Measurements from ENCODE around the gene PDE6B.
"Not testable (repeated sequence)": the region's sequence is repeated elsewhere in the genome, so short reads cannot be mapped to it uniquely, and the experiment has no call there.

The PDE6B gene

DNA sequence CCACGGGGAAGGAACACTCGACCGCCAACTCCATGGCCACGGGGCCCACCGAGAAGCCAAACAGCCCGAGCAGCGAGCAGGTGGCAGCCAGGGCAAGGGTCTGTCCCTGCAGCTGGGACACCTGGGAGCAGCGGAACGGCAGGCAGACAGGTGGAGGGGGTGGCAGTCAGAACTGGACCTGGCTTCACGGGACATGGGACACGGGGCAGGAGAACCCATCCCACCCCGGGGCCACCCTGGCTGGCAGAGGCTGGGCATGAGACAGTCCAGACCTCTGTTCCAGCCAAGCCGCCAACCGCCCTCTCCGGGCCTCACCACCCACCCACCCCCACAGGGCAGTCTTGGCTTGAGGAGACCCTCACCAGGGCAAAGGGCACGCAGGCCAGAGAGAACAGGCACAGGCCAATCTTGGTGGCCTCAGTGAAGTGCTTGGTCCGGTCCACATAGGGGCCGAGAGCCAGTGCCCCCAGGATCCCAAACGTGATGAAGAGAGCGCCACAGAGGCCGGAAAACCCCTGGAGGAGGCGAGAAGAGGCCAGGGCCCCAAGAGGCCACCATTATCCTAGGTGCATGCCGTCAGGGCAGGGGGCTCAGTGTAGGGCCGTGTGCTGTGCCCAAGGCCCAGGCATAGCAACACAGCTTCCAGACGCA is 58.0 kb downstream of the PDE6B start:
- DNase-seq (ENCODE audit: low spot score) = no peak

DNA sequence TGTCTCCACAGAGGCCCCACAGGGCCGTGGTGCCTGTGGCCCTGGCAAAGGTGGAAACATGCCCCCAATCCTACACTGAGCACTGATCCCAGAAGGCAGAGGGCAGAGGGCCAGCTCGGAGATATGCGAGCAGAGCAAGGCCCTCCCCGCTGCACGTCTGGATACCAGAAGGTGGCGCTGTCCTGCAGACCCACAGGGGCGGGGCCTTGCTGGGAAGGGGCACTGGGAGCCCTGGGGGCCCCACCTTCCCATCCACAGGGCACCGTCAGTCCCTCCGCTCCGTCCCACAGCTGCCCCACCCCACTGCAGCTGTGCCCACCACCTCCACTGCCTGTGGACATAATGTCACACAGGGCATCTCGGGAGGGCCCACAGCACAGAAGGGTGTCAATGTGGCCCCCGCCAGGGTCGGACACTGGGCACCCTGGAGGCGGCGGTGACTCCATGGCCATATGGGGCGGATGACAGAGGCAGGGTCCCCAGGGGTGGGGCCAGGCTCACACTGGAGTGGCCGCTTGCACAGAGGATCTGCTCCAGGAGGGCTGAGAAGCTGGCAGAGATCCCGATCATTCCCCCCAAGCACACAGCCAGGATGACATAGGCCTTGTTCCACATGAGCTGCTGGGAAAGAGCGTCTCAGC is 58.7 kb downstream of the PDE6B start:
- peak; percentile 28 for DNase-seq (ENCODE audit: low spot score)

DNA sequence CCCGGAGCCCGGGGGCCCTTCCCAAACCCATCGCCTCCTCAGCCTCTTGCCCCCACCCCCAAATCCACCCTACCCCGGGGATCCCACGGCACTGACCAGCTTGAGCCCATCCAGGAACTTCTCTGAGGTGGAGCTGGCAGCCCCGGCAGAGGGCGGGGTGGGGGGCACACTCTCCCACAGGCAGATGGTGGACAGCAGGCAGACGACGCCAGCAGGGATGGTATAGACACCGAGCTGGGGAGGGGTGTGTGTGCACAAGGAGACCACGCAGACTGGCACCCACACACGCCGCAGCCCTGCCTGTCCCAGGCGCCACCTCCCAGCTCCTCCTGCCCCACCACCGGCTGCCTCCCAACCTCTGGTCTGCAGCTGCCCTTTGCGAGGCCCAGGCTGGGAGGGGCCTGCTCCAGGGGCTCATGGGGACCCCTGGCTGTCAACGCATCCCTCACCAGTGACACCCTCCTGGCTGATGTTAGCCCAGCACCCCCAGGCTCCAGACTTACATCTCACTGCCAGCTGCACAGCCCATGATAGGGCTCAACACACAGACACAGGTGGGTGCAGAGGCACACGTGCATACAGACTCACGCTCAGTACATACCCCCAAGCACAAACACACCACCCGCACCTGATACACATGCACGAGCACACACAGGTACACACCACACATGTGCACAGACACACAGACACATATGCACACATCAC is 59.4 kb downstream of the PDE6B start:
- DNase-seq (ENCODE audit: low spot score) = no peak

DNA sequence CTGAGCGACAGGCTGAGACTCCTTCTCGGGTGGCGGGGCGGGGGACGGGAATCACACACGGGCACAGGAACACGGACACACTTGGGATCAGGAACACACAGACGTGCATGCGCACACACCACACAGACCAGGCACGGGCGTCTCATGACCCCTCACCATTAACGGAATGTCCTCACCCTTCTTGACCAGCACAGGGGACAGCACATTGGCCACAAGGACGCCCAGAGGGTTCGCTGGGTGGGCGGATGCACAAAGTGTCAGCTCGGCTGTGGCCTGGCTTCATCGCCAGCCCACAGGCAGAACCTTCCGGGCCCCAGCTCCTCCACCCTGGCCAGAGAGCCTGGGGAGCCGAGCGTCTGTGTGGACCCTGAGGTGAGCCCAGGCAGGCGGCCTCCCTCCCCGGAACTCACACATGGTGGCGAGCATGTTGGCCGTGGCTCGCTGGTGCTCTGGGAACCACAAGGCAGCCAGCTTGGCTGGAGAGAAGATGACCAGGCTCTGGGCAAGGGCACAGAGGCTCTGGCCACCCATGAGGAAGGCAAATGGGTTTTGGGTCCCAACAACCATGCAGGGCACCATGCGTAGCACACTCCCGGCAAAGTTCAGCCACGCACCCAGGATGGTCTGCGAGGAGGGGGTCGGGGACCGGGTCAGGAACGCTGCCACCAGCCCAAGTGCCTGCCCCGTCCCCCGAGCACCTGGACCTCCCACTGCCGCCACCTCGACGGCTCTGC is 60.5 kb downstream of the PDE6B start:
- no peak for DNase-seq (ENCODE audit: low spot score)

DNA sequence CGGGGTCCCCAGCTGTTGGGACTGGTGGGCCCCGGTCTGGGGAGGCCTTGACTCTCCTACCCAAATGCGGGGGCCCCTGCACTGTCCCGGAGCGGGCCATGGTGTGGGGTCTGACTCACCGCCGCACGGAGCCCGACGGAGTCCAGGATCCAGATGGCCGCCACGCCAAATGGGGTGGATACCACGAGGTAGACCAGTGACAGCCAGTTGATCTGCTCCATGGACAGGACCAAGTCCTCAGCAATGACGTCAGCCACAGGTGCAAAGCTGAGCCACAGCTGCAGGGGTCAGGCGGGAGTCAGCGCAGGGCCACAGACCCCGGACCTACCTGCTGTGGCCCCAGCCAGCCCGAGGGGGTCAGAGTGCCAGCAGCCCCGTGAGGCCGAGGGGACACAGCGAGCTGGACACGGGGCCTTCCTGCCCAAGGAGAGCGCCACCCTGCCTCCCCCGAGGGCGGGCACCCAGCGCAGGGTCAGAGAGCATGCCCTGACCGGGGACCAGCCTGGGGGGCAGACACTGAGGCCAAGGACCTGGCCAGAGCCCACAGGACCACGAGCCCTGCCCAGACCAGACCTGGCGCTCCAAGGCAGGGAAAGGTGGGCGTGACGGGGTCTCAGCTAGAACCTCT is 61.2 kb downstream of the PDE6B start:
- DNase-seq (ENCODE audit: low spot score) = no peak

DNA sequence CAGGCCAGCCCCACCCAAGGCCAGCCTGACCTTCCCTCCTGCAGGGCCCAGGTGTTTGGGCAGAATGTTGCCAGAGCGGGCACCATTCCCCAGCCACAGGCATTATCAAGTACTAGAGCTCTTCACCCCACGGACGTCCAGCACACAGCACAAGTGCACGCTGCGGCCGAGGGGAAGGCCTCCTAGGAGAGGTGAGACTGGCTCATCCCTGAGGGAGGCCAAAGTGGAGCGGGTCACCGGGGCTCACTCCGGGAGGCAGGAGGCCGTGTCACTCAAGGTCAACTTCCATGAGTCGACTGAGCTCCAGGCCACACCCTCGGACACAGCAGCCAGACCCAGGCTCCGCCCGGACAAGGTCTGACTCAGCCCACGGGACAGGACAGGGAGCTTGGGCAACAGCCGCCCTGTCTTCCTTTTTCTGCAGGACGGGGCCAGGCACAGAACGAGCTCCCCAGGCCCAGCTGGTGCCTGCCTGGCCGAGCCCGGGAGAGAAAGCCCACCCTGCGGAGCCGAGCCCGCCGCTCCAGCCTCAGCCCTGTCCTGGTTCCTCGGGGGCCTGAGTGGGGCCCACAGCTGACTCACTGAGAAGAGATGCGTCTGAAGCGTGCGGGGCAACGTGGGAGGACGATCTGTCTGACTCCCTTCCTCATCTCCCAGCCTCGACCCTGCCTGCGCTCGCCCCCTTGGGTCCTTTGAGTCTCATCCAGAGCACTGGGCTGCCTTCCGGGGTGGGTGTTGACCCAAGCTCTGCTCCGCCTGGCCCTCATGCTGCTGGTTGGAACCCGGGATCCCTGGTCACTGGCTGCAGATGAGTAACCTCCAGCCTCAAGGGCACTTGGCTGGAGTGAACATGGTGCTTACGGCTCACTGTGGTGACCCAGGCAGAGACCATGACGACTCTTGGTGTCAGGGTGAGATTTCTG is 61.9 kb downstream of the PDE6B start:
- no peak for DNase-seq (ENCODE audit: low spot score)

DNA sequence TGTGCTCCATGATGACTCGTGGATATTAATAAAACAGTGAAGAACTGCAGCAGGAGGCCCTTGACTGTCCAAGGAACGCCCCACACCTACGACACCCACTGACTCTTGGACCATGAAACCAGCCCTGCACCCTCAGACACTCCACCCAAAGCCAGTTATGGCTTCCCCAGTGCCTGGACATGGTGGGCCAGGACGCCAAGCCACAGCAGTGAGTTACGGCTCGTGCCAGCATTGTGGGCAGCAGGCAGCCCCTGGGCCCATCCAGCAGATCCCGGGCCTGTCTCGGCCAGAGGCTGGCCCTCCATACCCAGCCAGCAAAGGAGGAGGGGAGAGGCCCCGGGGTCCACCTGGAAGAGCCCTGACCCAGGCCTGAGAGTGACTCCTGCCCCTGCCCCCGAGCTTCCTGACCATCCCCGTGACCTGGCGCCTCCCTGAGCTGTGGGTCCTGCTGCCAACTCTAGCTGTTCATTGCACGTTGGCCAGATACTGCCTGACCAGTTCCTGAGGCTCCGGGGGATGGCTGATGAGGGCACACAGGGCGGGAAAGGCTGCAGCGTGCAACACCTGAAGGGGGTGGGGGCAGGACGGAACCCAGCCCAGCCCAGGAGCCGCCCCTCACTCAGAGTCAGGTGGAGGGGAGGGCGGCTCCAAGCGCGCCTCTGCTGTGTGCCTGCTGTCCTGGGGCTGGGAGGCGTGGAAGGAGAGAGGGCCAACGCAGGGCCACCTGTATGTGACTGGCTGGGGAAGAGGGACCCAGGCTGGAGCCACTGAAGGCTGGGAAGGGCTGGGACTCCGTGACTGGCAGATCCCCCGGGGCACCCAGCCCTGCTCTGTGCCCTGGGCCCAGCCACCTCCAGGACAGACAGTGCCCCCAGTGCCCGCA is 62.8 kb downstream of the PDE6B start:
- no peak for DNase-seq (ENCODE audit: low spot score)

DNA sequence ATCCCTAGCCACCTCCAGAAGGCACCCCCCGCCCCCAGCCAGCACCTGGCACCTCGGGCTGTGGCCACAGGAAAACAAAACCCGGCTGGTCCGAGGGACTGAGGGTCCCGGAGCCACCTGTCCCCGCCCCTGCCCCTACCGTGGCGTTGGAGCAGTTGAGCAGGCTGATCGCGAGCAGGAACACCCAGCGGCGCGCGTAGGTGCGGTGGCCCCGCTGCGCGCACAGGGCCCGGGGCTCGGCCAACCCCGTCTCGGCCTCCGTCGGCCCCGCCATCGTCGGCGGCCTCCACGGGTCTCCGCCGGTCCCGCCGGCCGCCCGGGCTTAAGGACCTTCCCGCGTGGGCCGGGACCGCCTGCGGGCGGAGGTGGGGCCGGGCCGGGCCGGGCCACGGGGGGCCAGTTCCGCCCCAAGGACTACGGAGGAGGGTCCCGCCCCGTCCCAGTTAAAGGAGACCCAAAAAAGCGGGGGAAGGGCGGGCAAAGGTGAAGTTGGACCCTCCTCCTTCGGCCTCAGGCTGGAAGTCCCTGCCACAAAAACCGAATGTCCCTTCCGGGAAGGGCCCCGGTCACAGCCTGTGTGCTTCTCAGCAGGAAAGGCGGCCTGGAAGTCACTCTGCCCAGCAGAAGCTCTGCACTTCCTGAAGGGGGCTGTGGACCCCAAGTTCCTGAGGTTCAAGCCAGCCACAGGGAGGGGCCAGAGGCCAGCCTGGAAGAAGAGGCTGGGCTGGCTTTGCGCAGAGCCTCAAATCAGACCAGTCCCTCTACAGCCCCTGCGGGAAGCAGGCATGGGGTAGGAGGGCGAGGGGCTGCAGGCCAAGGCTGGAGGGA is 63.7 kb downstream of the PDE6B start, which contains the start of gene SLC49A3:
TSS of gene SLC49A3 (minus strand) at position 298 of the 828 bp plus-strand sequence. CDS start at position 274, 24 bp downstream.
- no peak for DNase-seq (ENCODE audit: low spot score)

DNA sequence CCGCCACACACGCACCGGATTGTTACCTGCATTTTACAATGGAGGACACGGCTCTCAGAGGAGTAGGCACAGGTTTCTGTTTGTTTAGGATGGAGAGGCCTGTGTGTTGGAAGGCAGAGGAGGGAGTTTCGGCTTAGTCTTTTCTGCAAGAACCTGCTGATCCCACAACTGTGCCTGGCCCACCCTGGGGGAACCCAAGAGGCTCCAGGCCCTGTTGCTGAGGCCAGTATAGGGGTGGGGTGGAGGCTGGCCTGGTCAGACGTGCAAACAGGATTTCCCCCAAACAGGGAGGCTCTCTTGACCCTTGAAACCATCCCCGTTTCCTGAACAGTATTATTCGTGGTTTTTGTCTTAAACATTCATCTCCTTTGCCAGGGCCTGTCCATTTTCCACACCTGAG is 64.3 kb downstream of the PDE6B start:
- DNase-seq (ENCODE audit: low spot score) = no peak

DNA sequence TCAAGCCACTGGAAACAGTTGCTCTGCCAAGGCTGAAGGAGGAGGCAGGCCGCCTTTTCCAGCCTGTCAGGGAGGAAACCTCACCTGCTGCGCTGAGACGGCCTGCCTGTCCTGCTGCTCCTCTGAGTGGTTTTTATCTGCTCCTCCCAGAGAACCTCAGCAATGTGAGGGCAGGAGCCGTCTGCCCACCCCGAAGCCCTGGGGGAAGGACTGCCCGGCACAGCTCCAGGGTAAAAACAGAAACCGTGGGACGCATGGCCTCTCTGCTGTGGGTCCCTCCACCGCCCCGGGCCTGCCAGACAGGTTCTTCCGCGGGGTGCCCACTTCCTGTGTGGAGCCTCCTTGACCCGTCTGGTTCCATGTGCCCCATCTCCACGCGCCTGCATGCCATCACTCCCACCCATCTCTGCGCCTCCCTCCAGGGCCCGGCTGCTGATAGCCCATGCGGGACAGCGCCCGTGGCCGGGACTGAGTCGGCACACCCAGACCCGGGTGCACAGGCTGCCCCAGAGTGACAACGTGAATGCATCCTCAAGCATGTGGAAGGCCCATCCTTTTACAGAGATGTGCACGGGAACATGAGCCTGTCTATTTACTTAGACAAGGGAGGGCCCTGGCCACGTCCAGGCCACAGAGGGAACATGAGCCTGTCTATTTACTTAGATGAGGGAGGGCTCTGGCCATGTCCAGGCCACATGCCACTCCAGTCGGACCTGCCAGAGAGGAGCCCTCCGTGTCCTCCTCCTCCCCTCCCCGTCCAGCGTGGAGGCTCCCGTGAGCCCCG is 67.6 kb downstream of the PDE6B start:
- no peak for DNase-seq (ENCODE audit: low spot score)

DNA sequence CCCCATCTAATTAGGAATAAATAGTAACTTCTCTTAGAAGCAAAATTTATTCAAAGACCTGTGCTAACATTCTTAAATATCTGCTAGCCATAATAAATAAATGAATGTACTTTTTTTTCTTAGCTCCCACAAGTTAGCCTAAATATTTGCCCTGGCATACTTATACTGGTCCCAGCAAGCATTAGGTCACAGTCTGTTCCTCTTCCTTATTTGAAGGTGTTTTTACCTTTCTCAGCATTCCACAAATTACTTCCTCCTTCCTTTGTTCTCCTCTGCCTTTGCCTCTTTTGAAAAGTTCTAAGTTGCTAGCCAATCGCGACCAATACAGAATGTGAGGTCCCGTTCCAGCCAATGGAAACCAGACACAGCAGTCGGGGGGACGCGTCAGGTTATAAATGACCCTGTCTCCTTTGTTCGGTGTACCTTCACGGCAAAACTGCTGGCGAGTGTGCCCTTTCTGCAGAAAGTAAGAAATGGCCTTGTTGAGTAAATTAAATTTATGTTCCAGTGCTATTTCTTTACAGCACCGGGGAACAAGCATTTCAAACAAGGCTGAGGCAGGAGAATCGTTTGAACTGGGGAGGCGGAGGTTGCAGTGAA is 69.1 kb downstream of the PDE6B start:
- DNase-seq (ENCODE audit: low spot score) = not testable (repeated sequence)

DNA sequence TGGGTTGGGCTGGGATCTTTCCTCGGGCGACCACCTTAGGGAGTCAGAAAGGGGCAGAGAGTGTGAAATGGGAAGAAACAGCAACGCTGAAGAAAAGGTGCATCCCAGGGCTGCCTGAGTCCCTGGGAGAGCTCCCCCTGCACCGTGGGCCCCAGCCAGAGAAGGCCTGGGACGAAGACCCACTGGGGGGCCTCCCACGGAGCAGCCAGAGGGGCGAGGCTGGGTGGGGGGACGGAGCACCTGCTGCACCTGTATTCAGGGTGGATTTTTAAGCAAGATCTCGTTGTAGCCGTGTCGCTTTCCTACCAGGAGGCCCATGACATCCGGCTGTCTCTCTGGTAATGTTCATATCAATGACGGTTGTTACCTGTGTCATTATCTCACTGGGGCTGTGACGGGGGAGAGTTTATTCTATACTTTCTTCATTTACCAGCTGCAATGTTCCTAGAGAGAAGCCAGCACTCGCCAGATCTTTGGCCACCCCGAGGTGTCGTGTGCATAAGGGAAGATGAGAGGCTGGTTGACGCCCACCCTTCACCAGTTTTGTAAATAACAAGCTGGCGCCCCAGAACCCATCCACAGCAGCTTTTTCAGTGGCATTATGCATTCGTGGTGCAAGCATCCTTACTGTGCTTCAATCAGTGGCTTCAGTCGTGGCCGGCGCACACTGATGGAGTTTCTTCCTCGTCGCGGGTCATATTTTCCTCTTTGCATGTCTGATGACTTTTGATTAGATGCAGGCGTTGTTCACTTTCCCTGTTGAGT is 74.6 kb downstream of the PDE6B start:
- DNase-seq (ENCODE audit: low spot score) = no peak

DNA sequence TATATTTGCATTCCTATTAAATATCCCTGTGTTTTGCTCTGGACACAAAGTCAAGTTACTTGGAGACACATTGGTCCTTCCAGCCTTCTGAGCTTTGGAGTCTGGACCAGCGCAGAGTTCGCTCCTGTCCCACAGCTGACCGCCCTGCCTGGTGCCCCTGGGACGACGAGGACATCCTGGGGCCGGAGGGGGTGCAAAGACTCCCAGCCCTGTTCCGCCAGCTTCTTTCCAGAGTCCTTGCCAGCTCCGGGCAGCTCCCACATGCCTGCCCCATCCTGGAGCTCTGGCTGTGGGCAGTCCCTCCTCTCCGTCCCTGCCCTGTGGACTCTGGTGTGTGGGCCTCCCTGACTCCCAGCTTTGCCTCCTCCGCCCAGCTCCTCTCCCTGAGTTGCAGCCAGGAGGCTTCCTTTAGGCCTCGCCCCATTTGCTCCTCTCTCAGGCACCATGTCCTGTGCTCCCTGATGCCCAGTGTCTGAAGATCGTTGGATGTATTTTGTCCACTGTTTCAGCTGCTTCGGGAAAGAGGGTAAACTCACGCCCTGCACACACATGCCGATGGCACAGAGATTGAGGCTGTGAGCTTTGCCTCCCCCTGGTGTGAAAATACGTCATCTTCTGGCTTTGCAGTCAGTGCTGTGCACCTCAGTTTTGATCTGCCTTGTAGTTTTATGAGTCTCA is 75.4 kb downstream of the PDE6B start:
- no peak for DNase-seq (ENCODE audit: low spot score)

DNA sequence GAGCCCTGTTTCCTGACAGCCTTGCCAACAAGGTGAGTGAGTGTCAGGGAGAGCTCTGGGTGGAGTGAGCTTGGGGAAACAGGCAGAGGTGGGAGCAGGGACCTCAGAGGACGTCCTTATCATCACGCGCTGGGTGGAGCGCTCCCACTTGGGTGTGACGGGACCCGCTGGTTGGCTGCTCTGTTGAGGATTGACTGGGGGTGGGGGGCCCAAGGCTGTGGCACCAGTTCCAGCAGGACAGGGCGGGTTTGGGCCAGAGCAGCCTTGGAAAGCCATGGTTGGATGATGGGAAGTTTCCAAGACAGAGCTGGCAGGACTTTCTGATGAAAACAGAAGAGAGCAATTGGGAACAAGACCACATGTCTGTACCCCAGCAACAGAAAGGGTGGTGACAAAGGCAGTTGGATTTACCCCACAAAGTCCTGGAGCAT is 77.3 kb downstream of the PDE6B start:
- no peak for DNase-seq (ENCODE audit: low spot score)

DNA sequence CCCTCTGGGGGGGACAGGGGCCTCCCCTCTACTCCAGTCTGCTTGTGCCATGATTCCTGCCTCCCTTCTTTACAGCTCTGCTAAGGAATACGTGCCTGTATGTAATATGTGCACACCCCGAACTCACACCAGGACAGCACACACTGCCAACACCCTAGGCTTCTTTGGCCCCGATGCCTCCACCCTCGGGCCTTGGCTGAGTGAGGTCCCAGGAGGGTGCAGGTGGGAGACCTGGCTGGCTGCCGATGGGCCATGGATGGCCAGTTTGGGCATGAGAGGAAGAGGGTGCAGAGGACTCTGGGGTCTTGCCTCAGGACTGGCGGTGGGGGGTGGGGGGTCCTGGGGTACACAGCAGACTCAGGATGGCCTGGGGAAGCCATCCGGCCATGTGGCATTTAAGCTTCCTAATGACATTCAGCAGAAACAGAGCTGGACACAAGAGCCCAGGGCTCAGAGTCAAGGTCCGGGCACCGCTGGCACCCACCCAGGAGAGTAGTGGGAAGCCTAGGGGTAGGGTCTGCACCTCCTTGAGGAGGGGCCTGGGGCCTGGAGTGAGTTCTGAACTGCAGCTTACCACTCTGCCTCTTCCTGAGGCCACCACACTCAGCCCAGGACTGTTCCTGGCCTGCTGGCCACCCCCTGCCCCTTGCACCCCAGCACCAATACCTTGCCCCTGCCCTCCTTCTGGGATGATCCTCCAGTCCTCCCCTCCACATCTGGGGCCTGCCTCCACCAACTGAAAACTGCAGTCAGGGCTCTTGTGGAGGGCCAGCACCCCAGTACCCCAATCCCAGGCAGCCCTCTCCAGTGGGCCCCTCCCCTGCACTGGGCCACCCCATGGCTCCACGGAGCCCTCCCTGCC is 78.2 kb downstream of the PDE6B start:
- no peak for DNase-seq (ENCODE audit: low spot score)
